ENCODE data around the gene IFI27L2.

IFI27L2 gene

DNA sequence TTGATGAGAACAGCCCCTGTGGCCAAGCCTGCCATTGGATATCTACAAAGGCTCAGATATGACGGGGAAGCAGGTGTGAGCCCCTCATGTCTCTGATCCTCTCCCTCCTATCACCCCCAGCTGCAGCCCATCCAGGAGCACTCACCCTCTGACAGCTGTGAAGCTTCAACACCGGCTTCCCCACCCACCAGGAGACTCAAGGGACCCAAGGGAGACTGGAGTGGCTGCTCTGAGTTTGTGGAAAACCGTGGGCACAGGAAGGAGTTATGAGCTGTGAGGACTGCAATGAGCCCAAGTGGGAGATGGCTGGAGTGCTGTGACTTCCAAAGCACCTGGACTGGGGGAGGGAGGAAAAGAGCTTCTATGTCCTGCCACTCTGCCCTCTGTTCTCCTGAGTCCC is 7.9 kb downstream of the IFI27L2 start:
- no peak for DNase-seq

DNA sequence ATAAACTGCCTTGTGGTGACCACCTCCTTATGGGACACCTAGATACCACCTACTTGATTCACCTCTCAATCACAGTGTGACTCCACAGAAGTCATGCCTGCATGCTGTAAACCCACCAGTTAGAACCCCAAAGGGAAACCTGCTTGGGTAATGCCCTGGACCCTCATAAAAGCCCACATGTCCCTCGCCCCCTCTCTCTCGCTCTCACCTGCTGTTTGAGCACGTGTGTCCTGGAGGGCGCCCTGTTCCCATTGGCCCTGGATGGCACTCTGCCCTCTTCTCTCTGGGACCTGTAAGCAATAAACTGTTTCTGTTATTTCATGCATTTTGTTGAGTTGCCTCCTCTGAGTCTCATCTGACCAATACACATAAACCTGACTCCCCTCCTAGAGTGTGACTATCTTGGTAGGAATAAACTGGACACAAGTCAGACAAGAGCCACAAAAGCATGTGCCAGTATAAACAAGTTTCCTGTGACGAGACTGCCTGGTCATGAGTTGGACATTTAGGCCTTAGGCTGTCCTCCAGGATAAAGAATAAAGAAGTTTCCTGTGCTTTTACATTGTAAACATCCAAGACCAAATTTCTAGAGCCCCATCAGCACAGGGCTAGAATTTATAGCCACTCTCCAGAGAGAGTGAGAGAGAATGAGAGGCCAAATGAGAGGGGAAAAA is 8.6 kb downstream of the IFI27L2 start:
- DNase-seq = no peak

- no peak for DNase-seq
Measured at GRCh38 chr14:94119071-94119470, 10.3 kb downstream of the IFI27L2 start.

DNA sequence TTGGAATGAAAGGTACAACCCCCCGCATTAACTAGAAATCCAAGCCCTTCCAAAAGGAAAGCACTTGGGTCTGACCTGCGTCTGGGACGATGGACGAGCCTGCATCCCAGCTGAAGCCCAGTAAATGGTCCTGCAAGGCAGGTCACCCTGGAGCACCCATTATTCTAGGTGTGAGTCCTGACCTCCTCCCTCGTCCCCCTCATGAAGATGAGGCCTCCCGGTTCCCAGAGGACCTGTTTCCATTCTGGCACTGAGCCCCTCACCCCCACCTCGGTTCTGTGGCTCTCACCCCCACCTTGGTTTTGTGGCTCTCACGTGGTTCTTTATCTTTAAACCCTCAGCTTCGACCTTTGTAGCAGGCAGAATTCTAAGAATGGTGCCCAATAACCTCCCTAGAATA is 11.5 kb downstream of the IFI27L2 start:
- DNase-seq = no peak

- no peak for DNase-seq
Measured at GRCh38 chr14:94116701-94117100, 12.7 kb downstream of the IFI27L2 start.

DNA sequence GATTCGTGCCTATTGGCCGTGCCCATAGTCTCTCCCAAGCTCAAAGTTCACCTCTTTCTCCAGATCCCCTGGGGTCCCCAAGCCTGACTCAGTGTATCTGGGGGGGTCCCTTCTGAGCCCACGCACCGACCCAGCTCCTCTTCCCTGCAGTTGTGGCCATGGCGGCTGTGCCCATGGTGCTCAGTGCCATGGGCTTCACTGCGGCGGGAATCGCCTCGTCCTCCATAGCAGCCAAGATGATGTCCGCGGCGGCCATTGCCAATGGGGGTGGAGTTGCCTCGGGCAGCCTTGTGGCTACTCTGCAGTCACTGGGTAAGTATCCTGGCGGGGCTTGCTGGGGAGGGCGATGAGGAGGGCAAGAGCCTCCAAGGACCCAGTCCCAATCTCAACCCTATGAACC is 13.8 kb downstream of the IFI27L2 start:
- DNase-seq = no peak

GRCh38 chr14:94115058-94115591 is 14.3 kb downstream of the IFI27L2 start:
- DNase-seq = no peak

- DNase-seq = no peak
Measured at GRCh38 chr14:94114589-94115057, 14.8 kb downstream of the IFI27L2 start.

DNA sequence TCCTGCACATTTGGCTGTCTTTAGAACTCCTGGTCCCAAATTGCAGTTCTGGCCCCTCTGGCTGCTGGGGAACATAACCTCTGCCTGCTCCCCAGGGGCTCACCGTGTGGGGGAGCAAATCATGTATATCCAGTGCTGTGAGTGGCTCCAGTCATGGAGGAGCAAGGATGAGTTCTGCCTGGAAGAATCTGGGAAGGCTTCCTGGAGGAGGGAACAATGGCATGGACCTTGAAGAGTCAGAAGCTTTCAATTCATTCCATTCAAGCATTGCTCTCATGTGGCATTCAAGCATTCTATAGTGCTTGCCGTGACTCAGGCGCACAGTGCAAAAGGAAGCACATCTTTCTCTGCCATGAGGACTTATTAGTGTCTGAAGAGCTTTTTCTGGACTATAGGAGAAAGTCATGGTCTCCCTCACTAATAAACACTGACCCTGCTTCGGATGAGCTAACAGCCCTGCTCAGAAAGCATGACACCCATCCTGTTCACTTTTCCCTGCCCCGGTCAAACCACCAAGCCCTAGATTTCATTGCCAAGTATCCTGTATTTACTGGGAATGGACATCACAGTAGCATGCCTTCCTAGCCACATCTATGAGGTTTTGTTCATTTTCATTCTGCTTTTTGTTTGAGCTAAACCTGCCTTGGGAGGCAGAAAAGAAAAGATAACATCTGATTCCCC is 15.4 kb downstream of the IFI27L2 start:
- no peak for DNase-seq

DNA sequence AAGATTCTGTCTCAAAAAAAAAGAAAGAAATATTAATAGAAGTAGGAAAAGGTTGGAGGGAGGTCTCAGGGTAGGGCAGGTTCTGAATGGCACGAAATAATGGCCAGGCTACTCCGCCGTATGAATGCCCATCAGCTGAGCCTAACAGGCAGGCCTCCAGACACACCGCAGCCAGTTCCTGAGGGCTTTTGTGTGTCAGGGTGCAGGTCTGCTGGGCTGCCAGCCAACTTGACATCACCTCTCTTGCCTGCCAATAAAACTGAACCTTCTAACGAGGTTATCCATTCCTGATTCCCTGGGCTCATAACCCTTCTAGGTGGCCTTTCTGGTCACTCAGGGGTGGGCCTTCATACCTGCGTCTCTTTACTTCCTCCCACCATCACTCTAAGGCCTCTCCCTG is 15.9 kb downstream of the IFI27L2 start:
- DNase-seq = no peak

DNA sequence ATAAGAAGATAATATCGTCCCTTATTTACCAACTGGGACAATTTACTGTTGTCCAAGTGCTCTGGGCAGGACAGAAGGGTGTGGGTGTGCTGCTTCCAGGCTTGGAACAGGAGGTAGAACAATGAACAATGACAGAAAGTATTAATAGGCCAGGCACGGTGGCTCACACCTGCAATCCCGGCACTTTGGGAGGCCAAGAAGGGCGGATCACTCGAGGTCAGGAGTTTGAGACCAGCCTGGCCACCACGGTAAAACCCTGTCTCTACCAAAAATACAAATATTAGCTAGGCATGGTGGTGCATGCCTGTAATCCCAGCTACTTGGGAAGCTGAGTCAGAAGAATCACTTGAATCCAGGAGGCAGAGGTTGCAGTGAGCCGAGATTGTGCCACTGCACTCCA is 16.3 kb downstream of the IFI27L2 start:
- DNase-seq = no peak

GRCh38 chr14:94112513-94113063 is 16.8 kb downstream of the IFI27L2 start:
- no peak for DNase-seq

DNA sequence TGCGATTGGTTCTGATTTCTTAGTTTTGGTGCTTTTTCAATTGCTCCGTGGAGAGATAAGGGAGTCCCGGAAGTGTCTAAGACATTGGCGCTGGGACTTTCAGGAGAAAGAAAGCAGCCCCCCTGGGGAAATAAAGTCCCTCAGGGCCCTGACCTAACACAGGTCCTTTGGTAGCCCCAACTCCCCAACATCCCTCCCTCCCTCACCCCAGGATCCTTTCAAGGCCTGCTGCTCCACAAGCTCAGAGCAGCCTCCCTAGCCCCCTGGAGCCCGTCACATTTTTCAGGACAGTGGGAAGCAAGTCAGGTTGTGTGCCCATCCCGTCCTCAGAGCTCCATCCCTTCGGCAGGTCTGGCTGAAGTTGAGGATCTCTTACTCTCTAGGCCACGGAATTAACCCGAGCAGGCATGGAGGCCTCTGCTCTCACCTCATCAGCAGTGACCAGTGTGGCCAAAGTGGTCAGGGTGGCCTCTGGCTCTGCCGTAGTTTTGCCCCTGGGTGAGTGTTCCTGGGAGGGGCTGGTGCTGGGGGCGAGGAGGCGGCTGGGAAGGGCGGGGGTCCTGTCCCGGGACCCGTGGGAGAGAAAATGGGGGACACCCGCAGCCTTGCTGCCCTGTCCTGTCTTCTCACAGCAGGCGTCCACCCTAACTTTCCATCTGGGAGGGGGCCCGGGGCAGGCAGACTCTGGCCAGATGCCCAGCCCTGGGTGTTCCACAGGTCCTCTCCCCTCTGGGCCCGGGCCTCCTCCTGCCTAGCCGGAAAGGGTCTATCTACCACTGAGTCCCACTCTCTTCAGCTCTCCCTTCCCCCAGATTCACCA is 17.9 kb downstream of the IFI27L2 start:
- DNase-seq = no peak

DNA sequence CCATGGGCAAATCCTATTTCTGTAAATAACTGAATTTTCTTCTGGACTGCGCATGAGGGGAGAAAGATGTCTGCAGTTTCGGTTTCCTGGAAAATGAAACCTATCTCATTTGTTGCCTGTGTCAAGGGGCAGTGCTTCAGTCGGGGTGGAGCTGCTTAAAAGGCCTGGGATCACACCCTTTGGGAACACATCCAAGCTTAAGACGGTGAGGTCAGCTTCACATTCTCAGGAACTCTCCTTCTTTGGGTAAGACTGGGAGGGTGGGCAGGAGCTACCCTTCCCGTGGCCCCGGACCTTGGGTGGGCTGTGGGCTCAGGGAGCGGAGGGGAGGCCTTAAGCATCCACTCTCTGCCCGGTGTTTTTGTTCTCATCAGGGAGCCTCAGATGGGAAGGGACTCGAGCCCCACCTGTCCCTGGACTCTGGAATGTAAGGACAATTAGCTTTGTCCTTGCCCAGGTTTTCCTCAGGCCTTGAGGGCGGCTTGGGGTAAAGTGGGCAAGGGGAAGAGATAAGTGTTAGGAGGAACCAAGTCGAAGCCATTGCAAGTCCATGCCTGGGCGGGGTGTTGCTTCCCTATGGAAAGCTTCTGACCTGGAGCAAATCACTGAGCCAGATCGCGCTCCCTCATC is 18.7 kb downstream of the IFI27L2 start, which contains the start of gene IFI27:
Gene IFI27, plus strand, starts transcription at position 185 of the 630 bp plus-strand sequence.
- no peak for DNase-seq

- DNase-seq = no peak
Measured at GRCh38 chr14:94109915-94110250, 19.5 kb downstream of the IFI27L2 start.

GRCh38 chr14:94104731-94105130 is 24.7 kb downstream of the IFI27L2 start:
- no peak for DNase-seq

DNA sequence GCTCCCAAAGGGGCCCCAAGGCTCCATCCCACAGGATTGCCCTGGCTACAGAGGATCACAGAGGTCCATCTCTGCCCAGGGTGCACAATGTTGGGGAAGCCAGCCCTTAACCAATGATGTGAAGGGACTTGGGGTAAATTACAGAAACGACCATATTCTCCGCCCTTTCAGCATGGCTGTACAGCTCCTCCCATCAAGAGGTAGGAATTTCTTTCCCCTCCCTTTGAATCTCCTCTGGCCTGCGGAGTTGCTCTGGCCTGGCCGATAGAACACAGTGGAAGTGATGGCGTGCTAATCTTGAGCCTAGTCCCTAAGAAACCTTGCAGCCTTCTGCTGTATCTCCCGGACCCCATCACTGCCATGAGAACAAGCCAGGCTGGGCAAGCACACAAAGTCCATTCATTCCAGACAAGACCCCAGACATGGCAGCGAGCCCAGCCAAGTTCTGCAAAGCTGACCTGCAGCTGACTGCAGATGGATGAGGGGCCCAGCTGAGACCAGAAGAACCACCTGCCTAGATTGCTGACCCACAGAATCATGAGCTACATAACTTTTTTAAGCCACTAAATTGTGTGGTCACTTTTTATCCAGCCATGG is 25.8 kb downstream of the IFI27L2 start:
- no peak for DNase-seq

GRCh38 chr14:94102768-94103482 is 26.5 kb downstream of the IFI27L2 start:
- no peak for DNase-seq

DNA sequence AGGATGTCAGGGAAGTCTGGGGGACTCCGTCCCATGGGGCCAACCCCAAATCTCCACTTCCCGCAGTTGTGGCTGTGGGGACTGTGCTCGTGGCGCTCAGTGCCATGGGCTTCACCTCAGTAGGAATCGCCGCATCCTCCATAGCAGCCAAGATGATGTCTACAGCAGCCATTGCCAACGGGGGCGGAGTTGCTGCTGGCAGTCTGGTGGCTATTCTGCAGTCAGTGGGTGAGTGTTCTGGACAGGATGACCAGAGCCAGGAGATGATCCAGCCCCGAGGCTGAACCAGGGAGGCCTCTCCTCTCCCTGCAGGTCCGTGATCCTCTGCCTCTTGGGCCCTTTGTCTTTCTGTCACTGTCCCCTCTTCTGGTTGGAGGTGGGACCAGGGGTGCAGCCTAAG is 27.7 kb downstream of the IFI27L2 start:
- no peak for DNase-seq

- no peak for DNase-seq
Measured at GRCh38 chr14:94100847-94101246, 28.6 kb downstream of the IFI27L2 start.

- DNase-seq = no peak
Measured at GRCh38 chr14:94099006-94099405, 30.4 kb downstream of the IFI27L2 start.
